ENCODE data around the gene MCEMP1.

Gene MCEMP1

GRCh38 chr19:7669641-7670040 lies 7.2 kb upstream of the MCEMP1 start:
- no peaks in the 10 kb centered on the region for H3K9me2 ChIP-seq (replicated peaks; ENCODE audit: insufficient read depth, low read length)
- no peaks in the 10 kb centered on the region for H3K79me2 ChIP-seq (ENCODE audit: insufficient read depth, low read length)
- no peak overlapping the region for H3K27ac ChIP-seq (ENCODE audit: low read depth, low read length)
- H4K20me1 ChIP-seq (ENCODE audit: low read depth, low read length): no peaks in the 10 kb centered on the region
- no peaks in the 10 kb centered on the region for H3K27me3 ChIP-seq (ENCODE audit: low read length)
- H3K9me3 ChIP-seq (ENCODE audit: insufficient read depth, low read length): no peaks in the 10 kb centered on the region
- H2AFZ ChIP-seq (ENCODE audit: low read depth, low read length, severe bottlenecking): no peak overlapping the region
- H3K9ac ChIP-seq (ENCODE audit: low read length): no peak overlapping the region
- no peak for TF ChIP-seq EZH2phosphoT487 (conservative IDR thresholded peaks at IDR 0.05; ENCODE audit: low read length)
- TF ChIP-seq CTCF (IDR thresholded peaks at IDR 0.05; ENCODE audit: insufficient read depth, low read length, poor library complexity, severe bottlenecking): no peak
- no peaks in the 10 kb centered on the region for H3F3A ChIP-seq (ENCODE audit: insufficient read depth)
- H3K4me3 ChIP-seq (ENCODE audit: insufficient read depth, low read length, poor library complexity, severe bottlenecking): no peak overlapping the region
- no peak overlapping the region for H3K4me2 ChIP-seq (ENCODE audit: low read depth, low read length, poor library complexity, severe bottlenecking)
- H3K36me3 ChIP-seq (ENCODE audit: low read length): no peaks in the 10 kb centered on the region

- H3K9me2 ChIP-seq (replicated peaks; ENCODE audit: insufficient read depth, low read length): no peaks in the 10 kb centered on the region
- H3K9ac ChIP-seq (ENCODE audit: low read length): no peak overlapping the region
- no peaks in the 10 kb centered on the region for H3K27me3 ChIP-seq (ENCODE audit: low read length)
- no peak overlapping the region for H3K4me2 ChIP-seq (ENCODE audit: low read depth, low read length, poor library complexity, severe bottlenecking)
- TF ChIP-seq EZH2phosphoT487 (conservative IDR thresholded peaks at IDR 0.05; ENCODE audit: low read length) (no peak), CTCF (IDR thresholded peaks at IDR 0.05; ENCODE audit: insufficient read depth, low read length, poor library complexity, severe bottlenecking) (no peak)
- no peak overlapping the region for H2AFZ ChIP-seq (ENCODE audit: low read depth, low read length, severe bottlenecking)
- H3K9me3 ChIP-seq (ENCODE audit: insufficient read depth, low read length): no peaks in the 10 kb centered on the region
- no peaks in the 10 kb centered on the region for H3F3A ChIP-seq (ENCODE audit: insufficient read depth)
- no peak overlapping the region for H3K27ac ChIP-seq (ENCODE audit: low read depth, low read length)
- H3K79me2 ChIP-seq (ENCODE audit: insufficient read depth, low read length): no peaks in the 10 kb centered on the region
- no peaks in the 10 kb centered on the region for H3K36me3 ChIP-seq (ENCODE audit: low read length)
- H4K20me1 ChIP-seq (ENCODE audit: low read depth, low read length): no peaks in the 10 kb centered on the region
- no peak overlapping the region for H3K4me3 ChIP-seq (ENCODE audit: insufficient read depth, low read length, poor library complexity, severe bottlenecking)
Observed at GRCh38 chr19:7670150-7670783, 6.6 kb upstream of the MCEMP1 start.

GRCh38 chr19:7670790-7671189 lies 6.1 kb upstream of the MCEMP1 start:
- Histone ChIP-seq H2AFZ (ENCODE audit: low read depth, low read length, severe bottlenecking) (no peak overlapping the region), H3K27ac (ENCODE audit: low read depth, low read length) (no peak overlapping the region), H3F3A (ENCODE audit: insufficient read depth) (no peaks in the 10 kb centered on the region), H3K79me2 (ENCODE audit: insufficient read depth, low read length) (no peaks in the 10 kb centered on the region), H3K27me3 (ENCODE audit: low read length) (no peaks in the 10 kb centered on the region), H3K9me3 (ENCODE audit: insufficient read depth, low read length) (no peaks in the 10 kb centered on the region), H3K36me3 (ENCODE audit: low read length) (no peaks in the 10 kb centered on the region), H3K9me2 (replicated peaks; ENCODE audit: insufficient read depth, low read length) (no peaks in the 10 kb centered on the region), H3K4me3 (ENCODE audit: insufficient read depth, low read length, poor library complexity, severe bottlenecking) (no peak overlapping the region), H3K4me2 (ENCODE audit: low read depth, low read length, poor library complexity, severe bottlenecking) (no peak overlapping the region), H3K9ac (ENCODE audit: low read length) (no peak overlapping the region), H4K20me1 (ENCODE audit: low read depth, low read length) (no peaks in the 10 kb centered on the region)
- TF ChIP-seq EZH2phosphoT487 (conservative IDR thresholded peaks at IDR 0.05; ENCODE audit: low read length): no peak
- no peak for TF ChIP-seq CTCF (IDR thresholded peaks at IDR 0.05; ENCODE audit: insufficient read depth, low read length, poor library complexity, severe bottlenecking)

Data from SU-DHL-6 (cell line).